ENCODE measurements around the gene SH2D5. TPM values are rescaled to one million over a fixed set of nuclear protein-coding genes. Genes with fewer than 3 reads are reported as not detected.

SH2D5 gene
- 4.0 and 10.7 TPM in 2 replicates for total RNA-seq

DNA sequence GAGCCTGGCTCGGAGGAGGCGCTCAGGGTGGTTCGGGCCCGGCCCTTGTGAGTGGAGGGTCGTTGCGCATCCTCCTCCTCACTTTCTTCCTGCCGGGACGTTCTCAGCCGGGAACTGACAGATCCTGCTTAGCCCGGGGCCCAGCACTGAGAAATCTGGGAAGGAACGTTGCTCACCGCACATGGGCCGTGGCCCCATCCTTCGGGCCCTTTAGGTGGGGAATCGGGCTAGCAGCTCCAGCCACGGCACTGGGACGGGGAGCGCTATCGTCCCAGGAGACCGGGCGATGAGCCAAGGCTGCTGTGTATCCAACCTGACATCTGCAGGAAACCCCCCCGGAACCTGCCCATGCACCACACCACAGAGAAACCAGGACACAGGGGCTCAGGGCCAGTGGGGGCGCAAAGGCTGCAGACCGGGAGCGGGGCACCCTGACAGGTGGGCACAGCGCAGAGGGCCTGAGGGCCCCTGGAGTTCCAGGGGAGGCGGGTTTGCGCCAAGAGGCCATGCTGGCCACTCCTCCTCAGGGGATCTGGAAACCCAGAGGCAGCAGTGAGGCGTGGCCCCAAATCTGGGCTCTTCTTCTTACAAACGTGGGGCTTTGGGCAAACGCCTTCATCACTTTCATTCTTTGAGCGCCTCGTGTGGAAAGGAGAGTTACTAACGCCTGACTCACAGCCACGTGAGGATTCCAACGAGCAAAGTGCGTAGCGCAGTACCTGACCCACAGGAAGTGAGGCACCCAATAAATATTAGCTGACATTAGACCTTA is at the start of gene SH2D5:
SH2D5 (minus strand) TSS at position 116 of the 772 bp plus-strand sequence. CDS start 4,659 bp downstream, outside the sequence.

GRCh38 chr1:20717452-20718342 is 14.8 kb downstream of the SH2D5 start, which contains the start of gene KIF17:
TSS of gene KIF17 (minus strand) at chr1:20718007. CDS start at chr1:20717706, 301 bp downstream.

Other genes starting within 250 kb of the SH2D5 start
- 5.1 and 8.6 TPM in 2 replicates for gene CAMK2N1, start 246.5 kb downstream of the SH2D5 start, total RNA-seq
- gene MUL1, start 224.6 kb downstream of the SH2D5 start, total RNA-seq, result 22.6 and 31.2 TPM in 2 replicates
- gene FAM43B, start 180.1 kb downstream of the SH2D5 start, total RNA-seq, result 0.28 TPM in 1 of 2 replicates, not detected in the other
- 0.85 TPM in 1 of 2 replicates, not detected in the other for gene CDA, start 143.6 kb downstream of the SH2D5 start, total RNA-seq
- 54.6 and 96.1 TPM in 2 replicates for gene PINK1, start 99.2 kb downstream of the SH2D5 start, total RNA-seq
- gene DDOST, start 71.3 kb downstream of the SH2D5 start, total RNA-seq, result 228 and 388 TPM in 2 replicates
- gene KIF17, start 14.7 kb downstream of the SH2D5 start, total RNA-seq, result 1.3 and 5.1 TPM in 2 replicates
- 173 and 196 TPM in 2 replicates for gene HP1BP3, start 54.6 kb upstream of the SH2D5 start, total RNA-seq

Measured in regular cardiac myocyte (primary cell).